Endothelial cell of umbilical vein (primary cell): ENCODE data around the gene COL5A1. TPM values are rescaled to one million over a fixed set of nuclear protein-coding genes. Genes with fewer than 3 reads are reported as not detected.

Source experiments
- BruUV-seq: library from RNA; stranded (reverse); fragments of 400-500 nt; replicated peaks from 2 replicates; lab custom pipeline; 2021; lab: Mats Ljungman, UMichigan
- CTCF ChIA-PET: fragments of 300-600, 350-600 bp; sonication (Branson Sonifier 250); formaldehyde crosslinking; loops from one replicate; lab custom pipeline; 2021; ENCODE audit warnings: antibody characterized with exemption, inconsistent platforms; lab: Charles Lee
- POLR2A ChIA-PET: fragments of 300-600, 350-600 bp; sonication (Branson Sonifier 250); formaldehyde crosslinking; loops from one replicate; lab custom pipeline; 2021; ENCODE audit warnings: antibody characterized with exemption, inconsistent platforms; lab: Charles Lee
- DNase-seq: peaks from one replicate; pipeline ENCODE4 v3.0.0-alpha.2; 2011; ENCODE audit warnings: low read depth, low spot score
- FAIRE-seq: peaks from 2 replicates; lab custom pipeline; 2011; peaks lifted over from hg19 to GRCh38; lab: Jason Lieb, UNC
- H2AFZ ChIP-seq: 2 replicates; pipeline ENCODE4 v1.6.0; 2012; ENCODE audit warnings: low read depth, low read length, control low read depth, inconsistent platforms
- H3K27ac ChIP-seq: 2 replicates; pipeline ENCODE4 v1.5.1; 2011; ENCODE audit warnings: low read depth, mild to moderate bottlenecking, control low read depth, low read length, moderate library complexity; ENCODE audit not compliant: insufficient read depth
- H3K27me3 ChIP-seq, 2 experiments: 2 replicates each; pipeline versions ENCODE4 v1.6.0 to v1.6.1; 2011; ENCODE audit warnings: low read length in 2 of 2, mixed read lengths in 1 of 2; ENCODE audit not compliant: control insufficient read depth in 2 of 2, insufficient read depth in 2 of 2
- H3K36me3 ChIP-seq, 2 experiments: 2 replicates in 1 of 2; 3 replicates in 1 of 2; pipeline ENCODE4 v1.5.1; 2011; ENCODE audit warnings: low read length in 2 of 2, mild to moderate bottlenecking in 1 of 2, moderate library complexity in 1 of 2; ENCODE audit not compliant: control insufficient read depth in 2 of 2, insufficient read depth in 2 of 2; ENCODE audit errors: extremely low read depth in 1 of 2
- H3K4me1 ChIP-seq: 3 replicates; pipeline ENCODE4 v1.5.1; 2011; ENCODE audit warnings: mild to moderate bottlenecking, low read length; ENCODE audit not compliant: control insufficient read depth, insufficient read depth; ENCODE audit errors: extremely low read depth
- H3K4me2 ChIP-seq: 2 replicates; pipeline ENCODE4 v1.6.1; 2011; ENCODE audit warnings: low read length, control low read depth, mixed read lengths; ENCODE audit not compliant: insufficient read depth
- H3K4me3 ChIP-seq, 3 experiments: fragments of 200-600 bp in 1 of 3; sonication (generic), shearing (Covaris generic) in 1 of 3; replicated peaks in 1 of 3; 2 replicates each; pipeline ENCODE4 v1.5.1; 2011 to 2016; ENCODE audit warnings: control low read depth in 3 of 3, low read length in 3 of 3, mild to moderate bottlenecking in 2 of 3, inconsistent platforms in 1 of 3, low read depth in 1 of 3, moderate library complexity in 1 of 3; ENCODE audit not compliant: insufficient read depth in 1 of 3
- H3K79me2 ChIP-seq: 2 replicates; pipeline ENCODE4 v1.6.0; 2012; ENCODE audit warnings: low read length, inconsistent platforms; ENCODE audit not compliant: control insufficient read depth, insufficient read depth
- H3K9ac ChIP-seq: replicated peaks from 2 replicates; pipeline ENCODE3; 2011; ENCODE audit warnings: low read length, control low read depth; ENCODE audit not compliant: insufficient read depth; ENCODE audit errors: extremely low read depth
- H3K9me1 ChIP-seq: replicated peaks from 3 replicates; pipeline ENCODE4 v1.6.0; 2011; ENCODE audit warnings: mild to moderate bottlenecking, low read length; ENCODE audit not compliant: control insufficient read depth, insufficient read depth; ENCODE audit errors: extremely low read depth
- H3K9me3 ChIP-seq: replicated peaks from 2 replicates; pipeline ENCODE4 v1.5.1; 2012; ENCODE audit warnings: low read length, inconsistent platforms; ENCODE audit not compliant: control insufficient read depth, insufficient read depth
- H4K20me1 ChIP-seq: replicated peaks from 2 replicates; pipeline ENCODE3; 2011; ENCODE audit warnings: mild to moderate bottlenecking, low read length; ENCODE audit not compliant: control insufficient read depth, insufficient read depth; ENCODE audit errors: extremely low read depth
- CTCF ChIP-seq, 2 donors: IDR thresholded peaks; 1 replicate in 1 of 2; 2 replicates in 1 of 2; pipeline ENCODE4 v1.5.1; 2011; ENCODE audit warnings: low read length in 2 of 2, mild to moderate bottlenecking in 2 of 2, moderate library complexity in 2 of 2, control low read depth in 1 of 2, inconsistent platforms in 1 of 2, low read depth in 1 of 2; ENCODE audit not compliant: insufficient read depth in 1 of 2; ENCODE audit errors: extremely low read depth in 1 of 2
- EZH2 ChIP-seq: IDR thresholded peaks from 2 replicates; pipeline ENCODE4 v1.6.1; 2012; ENCODE audit warnings: borderline replicate concordance, low read depth, mild to moderate bottlenecking, moderate library complexity, low read length, inconsistent platforms; ENCODE audit not compliant: severe bottlenecking
- FOS ChIP-seq: IDR thresholded peaks from 2 replicates; pipeline ENCODE4 v1.6.1; 2011; ENCODE audit warnings: mild to moderate bottlenecking, low read length, moderate library complexity, borderline replicate concordance; ENCODE audit not compliant: insufficient read depth
- GATA2 ChIP-seq: IDR thresholded peaks from 2 replicates; pipeline ENCODE4 v1.7.0; 2011; ENCODE audit warnings: low read depth, mild to moderate bottlenecking, moderate library complexity, mixed read lengths, low read length; ENCODE audit not compliant: insufficient read length, insufficient read depth
- JUN ChIP-seq: IDR thresholded peaks from 2 replicates; pipeline ENCODE4 v1.6.1; 2011; ENCODE audit warnings: borderline replicate concordance, low read depth; ENCODE audit not compliant: insufficient read length, insufficient read depth
- MAX ChIP-seq: IDR thresholded peaks from 2 replicates; pipeline ENCODE4 v1.6.1; 2011; ENCODE audit not compliant: insufficient read depth, insufficient read length
- MYC ChIP-seq: IDR thresholded peaks from one replicate; pipeline ENCODE4 v1.6.1; 2011; ENCODE audit warnings: mild to moderate bottlenecking, low read depth, low read length
- POLR2A ChIP-seq: IDR thresholded peaks from 2 replicates; pipeline ENCODE4 v1.6.1; 2012; ENCODE audit warnings: low read depth, mild to moderate bottlenecking, control low read depth, low read length
- POLR2AphosphoS5 ChIP-seq: IDR thresholded peaks from 2 replicates; pipeline ENCODE4 v1.6.1; 2012; ENCODE audit warnings: low read depth, mild to moderate bottlenecking, control low read depth, low read length, moderate library complexity; ENCODE audit not compliant: insufficient read depth
- dilution Hi-C: fragments of 300-500 bp; cut with MboI; formaldehyde crosslinking; loops from one replicate; pipeline ENCODE4 v1.15.0; 2019; ENCODE audit warnings: low sequenced_read_pairs; ENCODE audit not compliant: extremely low pct_ligation_motif_present
- intact Hi-C: fragments of 100-400 bp; cut with micrococcal nuclease; formaldehyde crosslinking; loops from one replicate; pipeline ENCODE4 v1.10.0; 2022
- polyA plus RNA-seq, 4 experiments: library from polyadenylated mRNA; depleted of rRNA in 3 of 4; stranded (reverse) in 3 of 4; unstranded in 1 of 4; fragments of >200 nt; gene quantifications; 2 replicates each; pipeline versions ENCODE4 v1.2.1 to v1.2.3, GENCODE V29; 2011 to 2012; ENCODE audit warnings: missing spikeins in 1 of 4
- total RNA-seq: library from RNA; stranded (reverse); gene quantifications from 2 replicates; pipeline ENCODE4 v1.2.3, GENCODE V29; 2021

The COL5A1 gene
- total and polyA plus RNA-seq, 2 donors (not counting 3 experiments of a cell fraction or from before 2014, with no cell fraction given) = 97.4 to 175 TPM

- ChIA-PET CTCF (no interaction called here), POLR2A (no interaction called here)
- peaks cover 0 to 20% of the 10 kb centered on the region in 2 experiments for H3K36me3 ChIP-seq
- H3K9me1 ChIP-seq = no peaks in the 10 kb centered on the region
- no peak for FAIRE-seq
- no peak for DNase-seq
- intact Hi-C loops = no loop called here
- no peaks in the 10 kb centered on the region for H3K9me3 ChIP-seq
- no peak overlapping the region for H3K4me2 ChIP-seq
- no peak overlapping the region for H3K27ac ChIP-seq
- dilution Hi-C loops = no loop called here
- TF ChIP-seq FOS (no peak), POLR2AphosphoS5 (no peak), MYC (no peak), CTCF (IDR thresholded peaks at IDR 0.05; ENCODE audit: extremely low read depth in 1 of 2, insufficient read depth in 1 of 2, low read depth in 1 of 2, low read length in 2 of 2) (no peak), EZH2 (no peak), POLR2A (no peak), MAX (no peak), JUN (no peak), GATA2 (no peak)
- peaks cover 5% of the 10 kb centered on the region for H3K4me1 ChIP-seq
- H3K79me2 ChIP-seq = no peaks in the 10 kb centered on the region
- no peak overlapping the region for H3K4me3 ChIP-seq
- H4K20me1 ChIP-seq = no peaks in the 10 kb centered on the region
- no peak overlapping the region for H2AFZ ChIP-seq
- no peak overlapping the region for H3K9ac ChIP-seq
- no TSS peak for BruUV-seq
- H3K27me3 ChIP-seq = no peaks in the 10 kb centered on the region
Measured at GRCh38 chr9:134783699-134784039, 142.1 kb downstream of the COL5A1 start.
